A673 (cell line): ENCODE results near the gene KRTAP4-3. TPM values are rescaled to one million over a fixed set of nuclear protein-coding genes. Genes with fewer than 3 reads are reported as not detected.
"Not testable (repeated sequence)": the region's sequence is repeated elsewhere in the genome, so short reads cannot be mapped to it uniquely, and the experiment has no call there.

Source experiments
- BruUV-seq: library from RNA; stranded (reverse); fragments of 400-500 nt; replicated peaks from 2 replicates; lab custom pipeline; 2021; lab: Mats Ljungman, UMichigan
- CTCF ChIA-PET: fragments of 300-600 bp; sonication (Branson Sonifier 250); formaldehyde crosslinking; loops from one replicate; lab custom pipeline; 2022; ENCODE audit warnings: antibody characterized with exemption; lab: Charles Lee
- POLR2A ChIA-PET: fragments of 300-600 bp; sonication (Branson Sonifier 250); formaldehyde crosslinking; loops from one replicate; lab custom pipeline; 2022; ENCODE audit warnings: antibody characterized with exemption; ENCODE audit not compliant: low non-redundant PET; lab: Charles Lee
- DNase-seq: peaks from one replicate; pipeline ENCODE4 v3.0.0-alpha.2; 2015; ENCODE audit warnings: low spot score
- H3K27ac ChIP-seq: fragments of 200-600 bp; sonication (generic); 2 replicates; pipeline ENCODE4 v1.5.1; 2016; ENCODE audit warnings: mixed run types, low read depth, mild to moderate bottlenecking, mixed read lengths, antibody characterized with exemption, low read length; ENCODE audit not compliant: poor library complexity, severe bottlenecking
- H3K27me3 ChIP-seq: fragments of 200-600 bp; sonication (generic); replicated peaks from 2 replicates; pipeline ENCODE4 v1.6.1; 2017; ENCODE audit warnings: mixed run types, low read depth, mild to moderate bottlenecking, mixed read lengths, antibody characterized with exemption, low read length; ENCODE audit not compliant: insufficient read depth, poor library complexity
- H3K36me3 ChIP-seq: fragments of 200-600 bp; sonication (generic); 2 replicates; pipeline ENCODE4 v1.6.1; 2016; ENCODE audit warnings: mixed run types, mild to moderate bottlenecking, mixed read lengths, antibody characterized with exemption, low read length; ENCODE audit not compliant: insufficient read depth, poor library complexity, severe bottlenecking
- H3K4me1 ChIP-seq: fragments of 200-600 bp; sonication (generic); 2 replicates; pipeline ENCODE4 v1.6.1; 2017; ENCODE audit warnings: mixed run types, mild to moderate bottlenecking, mixed read lengths, antibody characterized with exemption, low read length; ENCODE audit not compliant: insufficient read depth, poor library complexity, severe bottlenecking
- H3K4me3 ChIP-seq: fragments of 200-600 bp; sonication (generic); 2 replicates; pipeline ENCODE4 v1.5.1; 2016; ENCODE audit warnings: low read depth, mixed run types, mild to moderate bottlenecking, mixed read lengths, low read length; ENCODE audit not compliant: poor library complexity, severe bottlenecking
- H3K9me3 ChIP-seq: fragments of 200-600 bp; sonication (generic); 2 replicates; pipeline ENCODE4 v1.6.1; 2016; ENCODE audit warnings: mixed run types, low read depth, mild to moderate bottlenecking, mixed read lengths, antibody characterized with exemption, low read length; ENCODE audit not compliant: poor library complexity, severe bottlenecking
- CTCF ChIP-seq: fragments of 300-800, 200-600 bp; sonication (generic); conservative IDR thresholded peaks from 2 replicates; pipeline ENCODE4 v1.5.1; 2017; ENCODE audit warnings: low read depth, mild to moderate bottlenecking, antibody characterized with exemption, low read length, moderate library complexity, mixed read lengths
- EZH2 ChIP-seq: fragments of 200-600 bp; sonication (generic); IDR thresholded peaks from 2 replicates; pipeline ENCODE4 v1.6.1; 2017; ENCODE audit warnings: borderline replicate concordance, low read depth, mild to moderate bottlenecking, mixed read lengths, antibody characterized with exemption, low read length; ENCODE audit not compliant: poor library complexity, severe bottlenecking
- intact Hi-C: fragments of 100-400 bp; cut with micrococcal nuclease; formaldehyde crosslinking; loops from one replicate; pipeline ENCODE4 v1.10.0; 2022; ENCODE audit not compliant: unreplicated experiment
- total RNA-seq: library from RNA; stranded (reverse); gene quantifications from 2 replicates; pipeline ENCODE4 v1.2.3, GENCODE V29; 2021

KRTAP4-3 gene
- total RNA-seq, 1 experiment from 2014 or later: not detected

GRCh38 chr17:41140360-41141131, 27.5 kb downstream of the KRTAP4-3 start, which contains the start of gene KRTAP4-6:
TSS of gene KRTAP4-6 (minus strand) at chr17:41140544. CDS start at chr17:41140487, 57 bp downstream.
- DNase-seq: no peak
- Histone ChIP-seq H3K36me3 (no peaks in the 10 kb centered on the region), H3K4me1 (peaks cover 3% of the 10 kb centered on the region), H3K4me3 (no peak within 1 kb of the TSS), H3K27me3 (no peaks in the 10 kb centered on the region), H3K9me3 (peaks cover 21% of the 10 kb centered on the region), H3K27ac (no peak within 1 kb of the TSS)
- TF ChIP-seq EZH2 (no peak), CTCF (no peak)
- BruUV-seq: no TSS peak
- ChIA-PET CTCF (no interaction called here), POLR2A (no interaction called here)
- intact Hi-C loops: no loop called here

GRCh38 chr17:41139865-41140264, 28.2 kb downstream of the KRTAP4-3 start:
- DNase-seq, H3K4me1 ChIP-seq, H3K4me3 ChIP-seq, intact Hi-C loops, H3K36me3 ChIP-seq, H3K27me3 ChIP-seq, POLR2A ChIA-PET, BruUV-seq, CTCF ChIA-PET, H3K27ac ChIP-seq: not testable (repeated sequence)
- peaks cover 21% of the 10 kb centered on the region for H3K9me3 ChIP-seq

GRCh38 chr17:41133880-41134735, 33.9 kb downstream of the KRTAP4-3 start:
- TF ChIP-seq CTCF: no peak
- TF ChIP-seq EZH2: no peak
- Histone ChIP-seq H3K4me1 (no peaks in the 10 kb centered on the region), H3K4me3 (no peak overlapping the region), H3K27me3 (no peaks in the 10 kb centered on the region), H3K27ac (no peak overlapping the region), H3K9me3 (no peaks in the 10 kb centered on the region), H3K36me3 (no peaks in the 10 kb centered on the region)
- CTCF ChIA-PET: no interaction called here
- intact Hi-C loops: no loop called here
- DNase-seq: no peak
- POLR2A ChIA-PET: no interaction called here
- no TSS peak for BruUV-seq
